Dermis microvascular lymphatic vessel endothelial cell (primary cell): ENCODE data around the gene ATP2C2. TPM values are rescaled to one million over a fixed set of nuclear protein-coding genes. Genes with fewer than 3 reads are reported as not detected.
A peak's percentile ranks its signal among the peaks of the same experiment; 100 is the strongest.
"Not testable (repeated sequence)": the region's sequence is repeated elsewhere in the genome, so short reads cannot be mapped to it uniquely, and the experiment has no call there.

ENCODE experiments used
- DNase-seq, 2 donors: peaks; one replicate each; pipeline versions ENCODE4 v3.0.0 to v3.0.0-alpha.2; 2010; ENCODE audit warnings: low read depth in 2 of 2
- total RNA-seq: library from RNA; depleted of rRNA; stranded (reverse); fragments of >200 nt; gene quantifications from 2 replicates; pipeline ENCODE4 v1.2.1, GENCODE V29; 2014

ATP2C2 gene
- total RNA-seq, 1 donor from 2014 or later = not detected

- not testable (repeated sequence) for DNase-seq
Observed at GRCh38 chr16:84396082-84396481, 27.7 kb downstream of the ATP2C2 start.

- no peak for DNase-seq
Observed at GRCh38 chr16:84396537-84397008, 28.2 kb downstream of the ATP2C2 start.

- DNase-seq = no peak
Observed at GRCh38 chr16:84397090-84397489, 28.8 kb downstream of the ATP2C2 start.

- DNase-seq = no peak
Observed at GRCh38 chr16:84398701-84399100, 30.4 kb downstream of the ATP2C2 start.

- not testable (repeated sequence) for DNase-seq
Observed at GRCh38 chr16:84399912-84400311, 31.6 kb downstream of the ATP2C2 start.

- DNase-seq = not testable (repeated sequence)
Observed at GRCh38 chr16:84403435-84403834, 35.1 kb downstream of the ATP2C2 start.

DNA sequence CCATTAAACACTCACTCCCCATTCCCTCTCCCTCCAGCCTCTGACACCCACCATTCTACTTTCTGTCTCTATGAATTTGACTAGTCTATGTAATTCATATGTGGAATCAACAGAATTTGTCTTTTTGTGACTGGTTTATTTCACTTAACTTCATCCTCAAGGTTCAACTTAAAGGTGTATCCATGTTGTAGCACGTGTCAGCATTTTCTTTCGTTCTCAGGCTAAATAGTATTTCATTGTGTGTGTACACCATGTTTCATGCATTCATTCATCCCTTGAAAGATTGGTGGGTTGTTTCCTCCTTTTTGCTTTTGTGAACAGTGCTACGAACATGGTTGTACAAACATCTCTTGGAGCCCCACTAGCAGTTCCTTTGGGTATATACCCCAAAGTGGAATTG, 36.0 kb downstream of the ATP2C2 start:
- no peak for DNase-seq

DNA sequence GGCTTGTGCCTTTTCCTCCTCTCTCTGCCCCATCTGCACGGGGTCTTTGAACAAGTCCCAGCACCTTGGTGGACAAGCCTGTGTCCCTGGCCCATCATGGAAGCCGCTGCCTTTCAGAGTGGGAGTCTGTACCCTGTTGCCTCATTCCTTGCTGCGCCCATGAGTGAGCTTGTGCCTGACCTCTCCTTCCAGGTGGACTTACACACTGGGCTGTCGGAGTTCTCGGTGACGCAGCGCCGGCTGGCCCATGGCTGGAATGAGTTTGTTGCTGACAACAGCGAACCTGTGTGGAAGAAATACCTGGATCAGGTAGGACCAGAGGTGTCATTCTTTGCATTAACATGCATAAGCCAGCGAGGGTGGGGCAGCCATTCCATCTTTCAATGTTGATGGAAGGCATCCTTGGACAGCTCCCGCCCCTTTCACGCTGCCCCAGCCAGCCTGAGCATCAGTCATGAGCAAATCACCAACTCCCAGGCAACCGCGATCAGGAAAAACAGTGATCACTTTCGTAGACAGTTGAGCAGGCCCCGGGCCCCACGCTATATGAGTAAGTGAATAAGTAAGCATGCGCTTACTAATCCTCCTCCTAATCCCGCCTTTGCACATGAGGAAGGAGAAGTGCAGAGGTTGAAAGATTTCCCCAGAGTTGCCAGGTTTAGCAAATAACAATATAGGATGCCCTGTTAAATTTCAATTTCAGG, 36.8 kb downstream of the ATP2C2 start:
- no peak for DNase-seq

DNA sequence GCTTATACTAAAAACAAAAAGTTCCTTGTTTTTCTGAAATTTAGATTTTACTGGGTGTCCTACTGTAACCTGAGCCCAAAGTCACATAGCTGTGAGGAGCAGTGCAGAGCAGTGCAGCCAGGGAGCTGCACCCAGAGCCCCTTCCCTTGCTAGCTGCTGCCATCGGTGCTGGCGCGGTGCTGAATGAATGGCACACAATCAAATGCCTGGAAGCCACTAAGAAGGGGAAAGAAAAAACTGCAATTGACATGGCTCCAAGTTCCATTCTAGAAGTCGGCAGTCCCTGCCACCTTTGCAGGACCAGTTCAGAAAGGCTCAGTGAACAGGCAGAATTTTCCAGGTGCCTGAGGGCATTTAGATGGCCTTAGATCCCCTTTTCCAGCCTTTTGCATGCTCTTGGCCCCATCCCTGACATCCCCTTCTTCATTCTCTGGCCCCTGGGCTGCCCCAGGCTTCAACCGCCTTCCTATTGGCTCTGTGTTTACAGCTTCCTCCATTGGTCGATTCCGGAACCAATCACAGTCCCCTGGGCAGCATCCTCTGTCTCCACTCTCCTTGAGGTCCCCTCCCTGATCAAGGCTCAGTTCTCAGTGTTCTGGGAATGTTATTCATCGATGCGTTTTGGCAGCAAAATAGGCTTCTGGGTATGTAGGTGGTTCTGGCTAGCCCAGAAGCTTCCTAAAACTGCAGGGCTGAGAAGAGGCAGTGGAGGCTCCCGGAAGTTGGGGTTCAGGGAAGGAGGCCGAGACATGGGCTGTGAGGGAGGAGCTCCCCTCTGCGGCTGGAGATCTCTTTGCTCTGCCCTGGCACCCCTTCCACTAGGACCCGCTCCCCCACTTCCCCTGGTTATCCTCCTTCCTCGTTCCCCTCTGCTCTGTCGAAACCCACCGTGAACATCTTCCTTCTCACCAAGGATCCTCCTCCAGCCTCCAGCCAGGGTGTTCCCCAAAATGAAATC, 37.9 kb downstream of the ATP2C2 start:
- no peak for DNase-seq

DNA sequence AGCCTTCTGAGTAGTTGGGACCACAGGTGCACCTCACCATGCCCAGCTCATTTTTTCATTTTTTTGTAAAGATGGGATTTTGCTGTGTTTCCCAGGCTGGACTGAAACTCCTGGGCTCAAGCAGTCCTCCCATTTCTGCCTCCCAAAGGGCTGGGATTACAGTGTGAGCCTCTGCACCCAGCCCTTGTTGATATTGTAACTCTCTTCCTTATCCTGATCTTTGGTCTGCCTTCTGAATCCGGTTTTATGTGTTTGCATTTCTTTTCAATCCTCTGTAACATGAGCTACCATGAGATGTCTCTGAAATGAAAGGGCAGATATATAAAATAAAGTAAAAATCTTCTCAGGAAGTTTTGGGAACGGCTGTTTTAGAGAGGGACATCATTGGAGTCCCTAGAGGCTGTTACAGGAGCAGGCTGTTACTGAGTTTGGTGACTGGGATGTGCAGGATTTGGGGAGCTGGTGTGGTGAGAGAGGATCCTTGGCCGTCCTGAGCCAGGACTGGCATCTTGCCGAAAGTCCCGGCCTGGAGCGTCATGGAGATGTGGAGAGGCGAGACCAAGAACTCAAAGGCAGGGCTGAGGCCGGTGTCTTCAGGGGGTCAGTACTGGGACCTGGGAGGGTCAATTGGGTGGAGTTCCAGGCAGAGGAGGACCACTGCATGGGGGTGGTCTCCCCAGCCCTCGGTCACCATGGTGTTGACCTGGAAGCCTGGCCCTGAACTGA, 39.4 kb downstream of the ATP2C2 start:
- no peak for DNase-seq

DNA sequence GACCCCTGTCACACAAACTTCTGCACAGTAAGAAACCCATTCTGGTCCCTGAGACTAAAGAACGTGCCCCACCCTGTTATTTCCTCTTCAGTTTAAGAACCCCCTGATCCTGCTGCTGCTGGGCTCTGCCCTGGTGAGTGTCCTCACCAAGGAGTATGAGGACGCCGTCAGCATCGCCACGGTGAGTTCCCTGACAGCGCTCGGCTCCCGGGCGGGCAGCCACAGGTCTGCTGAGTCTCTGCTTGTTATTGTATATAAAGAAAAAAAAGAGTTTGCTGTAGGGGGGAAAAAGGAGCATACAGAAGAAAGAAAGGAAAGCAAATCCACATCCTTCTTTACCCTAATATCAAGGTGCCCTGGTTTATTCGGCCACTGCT, 40.0 kb downstream of the ATP2C2 start:
- no peak for DNase-seq

GRCh38 chr16:84408856-84409255, 40.5 kb downstream of the ATP2C2 start:
- DNase-seq = peak in 1 of 2 donors; percentile 7

GRCh38 chr16:84410361-84411138, 42.2 kb downstream of the ATP2C2 start:
- no peak for DNase-seq

GRCh38 chr16:84411768-84412167, 43.4 kb downstream of the ATP2C2 start:
- DNase-seq = no peak

DNA sequence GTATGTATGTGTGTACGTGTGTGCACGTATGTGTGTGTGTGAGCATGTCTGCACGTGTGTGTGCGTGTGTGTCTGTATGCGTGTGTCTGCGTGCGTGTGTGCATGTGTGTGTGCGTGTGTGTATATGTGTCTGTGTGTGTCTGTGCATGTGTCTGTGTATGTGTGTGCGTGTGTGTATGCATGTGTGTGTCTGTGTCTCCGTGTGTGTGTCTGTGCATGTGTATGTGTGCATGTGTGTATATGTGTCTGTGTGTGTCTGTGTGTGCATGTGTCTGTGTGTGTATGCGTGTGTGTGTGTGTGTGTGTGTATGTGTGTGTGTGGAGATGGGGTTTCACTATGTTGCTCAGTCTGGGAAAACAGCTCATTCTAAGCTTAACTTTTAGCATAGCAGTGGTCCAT, 43.9 kb downstream of the ATP2C2 start:
- DNase-seq = no peak

DNA sequence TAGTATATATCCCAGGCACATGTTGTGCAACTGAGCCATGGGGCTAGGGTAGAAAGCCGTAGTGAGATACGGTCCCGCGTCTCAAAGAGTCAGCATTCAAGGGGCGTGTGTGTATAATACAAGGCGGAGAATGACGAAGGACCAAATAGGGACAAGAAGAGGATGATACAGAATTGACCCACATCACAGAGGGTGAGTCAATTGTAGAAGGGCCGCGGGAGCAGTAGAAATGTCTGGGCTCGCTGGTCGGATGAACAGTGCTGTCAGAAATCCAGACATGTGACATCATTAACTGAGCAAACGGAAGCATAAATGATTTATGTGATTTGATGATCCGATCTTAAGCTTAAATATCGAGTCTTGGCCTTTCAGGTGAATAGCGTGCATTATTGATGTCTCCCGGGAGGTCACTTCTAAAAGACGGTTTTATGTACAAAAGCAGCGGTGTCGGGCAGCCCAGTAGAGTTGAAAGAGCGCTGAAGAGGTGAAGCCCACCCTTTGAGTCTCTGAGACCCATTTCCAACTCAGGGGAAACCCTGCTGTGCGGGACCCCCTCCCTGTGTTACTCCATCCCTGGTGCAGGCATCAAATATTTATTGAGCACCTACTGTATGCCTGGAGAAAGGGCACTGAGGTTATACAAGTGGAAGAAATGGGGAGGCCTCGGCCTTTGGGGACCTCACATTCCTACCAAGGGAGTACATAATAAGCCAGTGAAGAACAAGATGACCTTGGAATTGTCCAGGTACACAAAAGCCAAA, 45.1 kb downstream of the ATP2C2 start:
- DNase-seq = no peak

DNA sequence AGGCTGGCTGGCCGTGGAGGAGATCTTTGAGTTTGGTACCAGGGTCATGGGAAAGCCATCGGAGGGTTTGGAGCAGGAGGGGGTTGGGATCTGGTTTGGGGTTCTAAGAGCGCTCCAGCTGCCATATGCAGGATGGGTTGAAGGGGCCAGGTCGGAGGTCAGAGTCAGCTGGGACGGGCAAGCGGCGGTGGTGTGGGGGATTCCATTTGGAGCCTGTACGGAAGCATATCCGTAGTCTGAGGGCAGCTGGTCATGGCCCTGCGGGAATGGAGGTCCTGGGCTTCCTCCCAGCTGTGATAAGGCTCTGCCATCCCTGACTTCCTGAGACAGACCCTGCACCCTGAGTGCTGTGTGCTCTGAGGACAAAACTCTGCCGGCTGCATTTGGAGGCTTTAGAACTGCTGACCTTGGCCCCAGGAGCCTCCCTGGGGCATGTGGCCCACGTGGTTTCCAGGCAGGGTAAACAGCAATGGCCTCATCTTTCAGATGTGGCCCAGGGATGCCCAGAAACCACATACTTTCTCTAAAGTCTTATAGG, 46.5 kb downstream of the ATP2C2 start:
- DNase-seq = no peak

GRCh38 chr16:84416407-84417321, 48.3 kb downstream of the ATP2C2 start:
- no peak for DNase-seq
